ENCODE measurements around the gene SPEF1. TPM values are rescaled to one million over a fixed set of nuclear protein-coding genes. Genes with fewer than 3 reads are reported as not detected.

The SPEF1 gene
- total RNA-seq, 4 donors from 2014 or later, result 0.26 to 1.3 (median 0.37) TPM; not detected in 1

DNA sequence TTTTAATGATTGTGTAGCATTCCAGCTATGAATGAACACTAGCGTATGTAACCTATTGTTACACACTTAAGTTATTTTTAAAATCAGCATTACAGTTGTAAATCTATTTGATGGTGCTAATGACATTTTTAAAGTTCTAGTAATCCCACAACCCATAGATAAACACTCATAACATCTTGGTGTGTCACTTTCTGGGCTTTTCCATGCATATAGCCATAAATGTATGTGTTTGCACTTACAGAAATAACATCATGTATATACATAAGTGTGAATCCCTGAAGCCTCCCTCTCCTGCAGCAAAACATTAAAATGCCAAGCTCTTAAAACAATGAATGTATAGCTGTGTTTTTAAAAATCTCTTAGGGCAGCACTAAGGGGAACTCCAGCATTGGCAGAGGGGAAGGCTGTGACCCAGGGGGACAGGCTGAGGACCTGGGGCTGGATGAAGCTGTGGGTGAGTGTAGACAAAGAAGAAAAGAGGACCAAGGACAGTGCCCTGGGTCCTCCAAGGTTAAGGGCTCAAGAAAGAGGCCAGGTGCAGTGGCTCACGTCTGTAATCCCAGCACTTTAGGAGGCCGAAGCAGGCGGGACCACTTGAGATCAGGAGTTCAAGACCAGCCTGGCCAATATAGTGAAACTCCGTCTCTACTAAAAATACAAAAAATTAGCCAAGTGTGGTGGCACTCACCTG lies 6.2 kb upstream of the SPEF1 start:
- no peaks in the 10 kb centered on the region for H3K27me3 ChIP-seq
- no peaks in the 10 kb centered on the region for H3K36me3 ChIP-seq
- intact Hi-C loops (cut with DNase I; ENCODE audit: low total_unique reads), result loop anchor here (5.0 kb wide), 1 partner anchor 35 kb away; the partner anchor contains the start of gene AP5S1
- no peaks in the 10 kb centered on the region for H3K9me3 ChIP-seq
- H3K4me1 ChIP-seq, result peaks cover 4 to 18% of the 10 kb centered on the region in 2 donors
- TF ChIP-seq POLR2A (IDR thresholded peaks at IDR 0.05), result no peak
- H3K27ac ChIP-seq, result peak overlapping the region; percentile 62 to 85
- DNase-seq, result no peak
- peak overlapping the region; percentile 26 to 37 for H3K4me3 ChIP-seq

DNA sequence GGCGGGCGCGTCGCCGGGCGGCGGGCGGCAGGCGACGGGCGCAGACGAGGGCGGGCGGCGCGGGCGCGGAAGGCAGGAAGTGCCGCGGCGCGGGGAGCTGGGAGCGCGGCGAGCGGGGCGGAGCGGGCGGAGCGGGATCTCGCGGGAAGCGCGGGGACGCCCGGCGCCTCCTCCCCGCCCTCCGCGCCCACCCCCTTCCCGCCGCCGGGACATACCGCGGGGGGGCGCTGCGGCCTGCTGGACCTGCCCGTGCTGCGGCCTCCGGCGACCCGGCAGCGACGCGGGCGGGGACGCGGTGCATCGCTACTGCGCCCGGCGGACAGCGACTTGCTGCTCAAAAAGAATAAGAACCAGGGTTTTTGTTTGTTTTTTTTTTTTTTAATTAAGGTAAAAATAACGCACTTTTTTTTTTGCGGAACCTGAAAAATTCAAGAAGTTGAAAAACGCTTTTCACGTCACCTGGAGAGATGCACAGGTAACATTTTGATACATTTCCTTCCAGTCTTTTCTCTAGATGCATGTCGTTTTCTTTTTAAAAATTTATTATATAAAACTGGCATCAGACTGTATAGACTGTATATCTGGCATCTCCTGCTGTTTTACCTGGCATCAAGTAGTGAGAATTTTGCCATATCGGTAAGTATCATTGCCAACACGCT lies 5.5 kb upstream of the SPEF1 start, which contains the start of gene CENPB:
TSS of gene CENPB (minus strand) at position 76 of the 659 bp plus-strand sequence. CDS start 257 bp downstream, outside the sequence.
- Histone ChIP-seq H3K27me3 (no peaks in the 10 kb centered on the region), H3K9me3 (no peaks in the 10 kb centered on the region), H3K36me3 (no peaks in the 10 kb centered on the region), H3K27ac (peak within 1 kb of the TSS; percentile 84 to 85), H3K4me3 (peak within 1 kb of the TSS; percentile 26 to 69), H3K4me1 (peaks cover 4 to 18% of the 10 kb centered on the region in 2 donors)
- intact Hi-C loops (cut with DNase I; ENCODE audit: low total_unique reads), result loop anchor here (5.0 kb wide), 1 partner anchor 36 kb away; the partner anchor contains the start of gene AP5S1
- peak; percentile 84 to 92 for DNase-seq
- TF ChIP-seq POLR2A (IDR thresholded peaks at IDR 0.05), result peak in 1 of 2 donors; percentile 34
- TF ChIP-seq, protein P1, sequence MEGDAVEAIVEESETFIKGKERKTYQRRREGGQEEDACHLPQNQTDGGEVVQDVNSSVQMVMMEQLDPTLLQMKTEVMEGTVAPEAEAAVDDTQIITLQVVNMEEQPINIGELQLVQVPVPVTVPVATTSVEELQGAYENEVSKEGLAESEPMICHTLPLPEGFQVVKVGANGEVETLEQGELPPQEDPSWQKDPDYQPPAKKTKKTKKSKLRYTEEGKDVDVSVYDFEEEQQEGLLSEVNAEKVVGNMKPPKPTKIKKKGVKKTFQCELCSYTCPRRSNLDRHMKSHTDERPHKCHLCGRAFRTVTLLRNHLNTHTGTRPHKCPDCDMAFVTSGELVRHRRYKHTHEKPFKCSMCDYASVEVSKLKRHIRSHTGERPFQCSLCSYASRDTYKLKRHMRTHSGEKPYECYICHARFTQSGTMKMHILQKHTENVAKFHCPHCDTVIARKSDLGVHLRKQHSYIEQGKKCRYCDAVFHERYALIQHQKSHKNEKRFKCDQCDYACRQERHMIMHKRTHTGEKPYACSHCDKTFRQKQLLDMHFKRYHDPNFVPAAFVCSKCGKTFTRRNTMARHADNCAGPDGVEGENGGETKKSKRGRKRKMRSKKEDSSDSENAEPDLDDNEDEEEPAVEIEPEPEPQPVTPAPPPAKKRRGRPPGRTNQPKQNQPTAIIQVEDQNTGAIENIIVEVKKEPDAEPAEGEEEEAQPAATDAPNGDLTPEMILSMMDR (IDR thresholded peaks at IDR 0.05), result peak; percentile 61 to 96 (median 89)

DNA sequence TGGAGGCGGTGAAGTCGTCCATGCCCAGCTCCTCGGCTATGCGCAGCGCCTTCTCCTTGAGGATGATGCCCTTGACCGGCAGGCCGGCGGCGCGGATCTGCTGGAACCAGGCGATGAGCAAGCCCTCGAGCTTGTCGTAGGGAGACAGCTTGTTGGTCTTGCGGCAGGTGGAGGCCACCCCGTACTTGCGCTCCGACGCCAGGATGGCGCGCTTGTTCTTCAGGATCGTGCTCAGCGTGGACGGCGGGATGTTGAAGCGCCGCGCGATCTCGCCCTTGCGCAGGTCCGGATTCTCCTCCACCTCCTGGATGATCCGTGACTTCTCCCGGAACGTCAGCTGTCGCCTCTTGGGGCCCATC lies 4.9 kb upstream of the SPEF1 start:
- DNase-seq, result peak in 1 of 2 donors; percentile 54
- no peaks in the 10 kb centered on the region for H3K27me3 ChIP-seq
- H3K27ac ChIP-seq, result peak overlapping the region; percentile 84 to 85
- peak overlapping the region; percentile 24 to 69 for H3K4me3 ChIP-seq
- H3K4me1 ChIP-seq, result peaks cover 4 to 20% of the 10 kb centered on the region in 2 donors
- TF ChIP-seq, protein P1 (IDR thresholded peaks at IDR 0.05), result no peak
- no peak for TF ChIP-seq POLR2A (IDR thresholded peaks at IDR 0.05)
- intact Hi-C loops (cut with DNase I; ENCODE audit: low total_unique reads), result loop anchor here (5.0 kb wide), 1 partner anchor 36 kb away; the partner anchor contains the start of gene AP5S1
- no peaks in the 10 kb centered on the region for H3K9me3 ChIP-seq
- no peaks in the 10 kb centered on the region for H3K36me3 ChIP-seq

DNA sequence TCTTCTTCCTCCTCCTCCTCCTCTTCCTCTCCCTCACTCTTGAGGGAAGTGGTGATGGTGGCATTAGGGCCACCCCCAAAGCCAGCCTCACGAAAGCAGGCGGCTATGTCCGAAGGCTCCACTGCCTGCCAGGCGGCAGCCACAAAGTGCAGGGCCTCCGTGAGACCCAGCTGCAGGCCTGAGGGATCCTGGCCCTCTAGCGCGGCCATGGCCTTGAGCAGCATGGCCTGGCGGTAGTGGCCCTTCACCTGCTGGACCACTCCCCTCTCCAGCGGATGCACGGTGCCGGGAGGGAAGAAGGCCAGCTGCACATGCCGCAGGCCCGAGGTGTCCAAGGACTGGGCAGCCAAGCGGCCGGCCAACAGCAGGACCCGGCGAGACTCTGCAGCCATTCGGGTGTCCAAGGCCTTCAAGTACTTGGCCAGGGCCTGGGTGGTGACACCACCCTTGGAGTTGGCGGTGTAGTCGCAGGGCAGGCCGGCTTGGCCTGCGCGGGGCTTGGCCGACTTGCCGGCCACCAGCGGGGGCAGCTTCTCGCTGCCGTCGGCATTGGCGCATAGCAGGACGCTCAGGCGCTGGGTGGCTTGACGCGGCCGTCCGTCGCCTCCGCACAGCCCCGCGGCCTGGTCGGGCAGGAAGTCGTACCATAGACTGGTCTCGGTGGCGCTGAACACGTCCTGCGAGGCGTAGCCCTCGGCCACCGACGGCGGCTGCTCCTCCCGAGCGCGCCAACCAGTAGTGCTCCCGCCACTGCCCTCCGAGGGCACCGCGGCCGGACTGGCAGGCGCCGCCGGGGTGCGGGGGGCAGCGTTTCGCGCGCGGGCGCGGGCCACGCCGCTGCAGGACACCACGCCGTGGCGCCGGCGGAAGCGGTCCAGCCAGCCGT lies 4.2 kb upstream of the SPEF1 start:
- no peak for TF ChIP-seq POLR2A (IDR thresholded peaks at IDR 0.05)
- TF ChIP-seq, protein P1 (IDR thresholded peaks at IDR 0.05), result no peak
- DNase-seq, result no peak
- peak overlapping the region; percentile 84 to 85 for H3K27ac ChIP-seq
- H3K4me1 ChIP-seq, result peaks cover 4 to 23% of the 10 kb centered on the region in 2 donors
- H3K27me3 ChIP-seq, result no peaks in the 10 kb centered on the region
- intact Hi-C loops (cut with DNase I; ENCODE audit: low total_unique reads), result loop anchor here (5.0 kb wide), 1 partner anchor 37 kb away; the partner anchor contains the start of gene AP5S1
- H3K9me3 ChIP-seq, result no peaks in the 10 kb centered on the region
- no peaks in the 10 kb centered on the region for H3K36me3 ChIP-seq
- peak overlapping the region; percentile 24 to 69 for H3K4me3 ChIP-seq

DNA sequence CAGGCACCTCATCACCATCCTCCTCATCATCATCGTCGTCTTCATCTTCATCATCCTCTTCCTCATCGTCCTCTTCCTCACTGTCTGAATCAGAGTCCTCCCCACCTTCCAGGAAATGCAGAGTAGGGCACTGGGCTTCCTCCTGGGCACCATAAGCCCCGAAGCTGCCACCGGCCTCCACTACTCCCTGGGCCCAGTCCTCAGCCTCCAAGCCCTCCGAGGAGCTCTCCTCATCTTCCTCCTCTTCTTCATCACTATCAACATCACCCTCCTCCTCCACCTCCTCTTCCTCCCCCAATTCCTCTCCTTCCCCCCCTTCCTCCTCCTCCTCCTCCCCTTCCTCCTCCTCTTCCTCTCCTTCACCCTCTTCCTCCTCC lies 3.6 kb upstream of the SPEF1 start:
- Histone ChIP-seq H3K9me3 (no peaks in the 10 kb centered on the region), H3K27ac (peak overlapping the region; percentile 84 to 85), H3K4me1 (peaks cover 4 to 23% of the 10 kb centered on the region in 2 donors), H3K4me3 (peak overlapping the region; percentile 24 to 69), H3K27me3 (no peaks in the 10 kb centered on the region), H3K36me3 (no peaks in the 10 kb centered on the region)
- DNase-seq, result no peak
- no peak for TF ChIP-seq POLR2A (IDR thresholded peaks at IDR 0.05)
- TF ChIP-seq, protein P1 (IDR thresholded peaks at IDR 0.05), result no peak
- intact Hi-C loops (cut with DNase I; ENCODE audit: low total_unique reads), result loop anchor here (5.0 kb wide), 1 partner anchor 37 kb away; the partner anchor contains the start of gene AP5S1
